NCI-H446 (cell line): ENCODE results near the gene KATNAL1.

Experiments used
- DNase-seq, 2 experiments: peaks; one replicate each; lab custom pipeline; 2025; lab: John Stamatoyannopoulos, UW

KATNAL1 gene

GRCh38 chr13:30163441-30163840 lies 143.9 kb downstream of the KATNAL1 start:
- DNase-seq: no peak

- no peak for DNase-seq
Observed at GRCh38 chr13:30159446-30159839, 147.9 kb downstream of the KATNAL1 start.

- no peak for DNase-seq
Observed at GRCh38 chr13:30158774-30159445, 148.4 kb downstream of the KATNAL1 start.

GRCh38 chr13:30157616-30157993 lies 149.7 kb downstream of the KATNAL1 start:
- DNase-seq: no peak

- DNase-seq: no peak
Observed at GRCh38 chr13:30156826-30157615, 150.3 kb downstream of the KATNAL1 start.

- no peak for DNase-seq
Observed at GRCh38 chr13:30156270-30156669, 151.1 kb downstream of the KATNAL1 start.

- DNase-seq: no peak
Observed at GRCh38 chr13:30154931-30155330, 152.4 kb downstream of the KATNAL1 start.

GRCh38 chr13:30154531-30154930 lies 152.8 kb downstream of the KATNAL1 start:
- no peak for DNase-seq

- DNase-seq: no peak
Observed at GRCh38 chr13:30153545-30154426, 153.6 kb downstream of the KATNAL1 start.
